Measurements from ENCODE around the gene REELD1. TPM values are rescaled to one million over a fixed set of nuclear protein-coding genes. Genes with fewer than 3 reads are reported as not detected.

Gene REELD1
- total RNA-seq, result under 1 TPM in 1 of 2 donors, not detected in 1; 0.15 TPM

GRCh38 chr4:146214238-146214637 is at the start of gene REELD1:
Gene REELD1 (plus strand): TSS chr4:146214538. CDS start chr4:146216953, 2,415 bp downstream.
- Mint-ChIP-seq H3K4me3 (no peak within 1 kb of the TSS), H3K9me3 (no peaks in the 10 kb centered on the region), H3K4me1 (no peaks in the 10 kb centered on the region), H3K36me3 (ENCODE audit: low read depth) (no peaks in the 10 kb centered on the region), H3K27ac (no peak within 1 kb of the TSS), H3K27me3 (no peaks in the 10 kb centered on the region)
- no peak for ATAC-seq (replicated peaks)

DNA sequence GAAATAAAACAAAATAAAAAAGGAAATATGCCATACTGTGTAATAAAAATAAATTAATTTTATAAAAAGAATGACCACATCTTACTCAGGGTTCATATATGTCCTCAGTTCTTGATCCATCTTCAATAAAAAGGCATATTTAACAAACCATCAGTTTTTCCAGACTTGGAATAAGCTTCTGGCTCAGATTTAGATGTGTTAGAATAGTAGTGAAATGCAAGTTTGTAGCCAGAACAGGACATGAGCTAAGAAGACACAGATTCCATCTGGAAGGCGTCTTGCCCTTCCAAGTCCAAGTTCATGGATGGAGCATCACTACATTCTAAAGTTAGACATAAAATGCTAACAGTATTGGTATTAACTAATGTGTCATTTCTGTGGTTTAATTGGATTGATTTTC is 49.1 kb upstream of the REELD1 start:
- no peak for ATAC-seq (replicated peaks)
- H3K9me3 Mint-ChIP-seq, result peaks cover 6% of the 10 kb centered on the region
- peaks cover 5% of the 10 kb centered on the region for H3K27me3 Mint-ChIP-seq
- H3K36me3 Mint-ChIP-seq (ENCODE audit: low read depth), result no peaks in the 10 kb centered on the region
- no peak overlapping the region for H3K27ac Mint-ChIP-seq
- no peak overlapping the region for H3K4me3 Mint-ChIP-seq
- peaks cover 4% of the 10 kb centered on the region for H3K4me1 Mint-ChIP-seq

DNA sequence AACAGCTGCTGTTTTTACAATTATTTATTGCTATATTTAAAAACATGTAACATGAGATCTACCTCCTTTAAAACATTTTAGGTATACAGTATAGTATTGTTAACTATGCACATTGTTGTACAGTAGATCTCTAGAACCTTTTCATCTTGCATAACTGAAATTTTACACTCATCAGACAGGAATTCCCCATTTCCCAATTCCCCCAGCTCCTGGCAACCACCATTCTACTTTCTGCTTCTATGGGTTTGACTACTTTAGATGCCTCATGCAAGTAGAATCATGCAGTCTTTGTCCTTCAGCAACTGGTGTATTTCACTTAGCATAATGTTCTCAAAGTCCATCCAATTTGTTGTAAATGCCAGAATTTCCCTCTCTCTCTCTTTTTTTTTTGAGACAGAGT is 48.5 kb upstream of the REELD1 start:
- Mint-ChIP-seq H3K27me3 (peaks cover 4% of the 10 kb centered on the region), H3K4me1 (peaks cover 4% of the 10 kb centered on the region), H3K4me3 (no peak overlapping the region), H3K27ac (no peak overlapping the region), H3K9me3 (peaks cover 4% of the 10 kb centered on the region), H3K36me3 (ENCODE audit: low read depth) (no peaks in the 10 kb centered on the region)
- peak; percentile 44 for ATAC-seq (replicated peaks)

DNA sequence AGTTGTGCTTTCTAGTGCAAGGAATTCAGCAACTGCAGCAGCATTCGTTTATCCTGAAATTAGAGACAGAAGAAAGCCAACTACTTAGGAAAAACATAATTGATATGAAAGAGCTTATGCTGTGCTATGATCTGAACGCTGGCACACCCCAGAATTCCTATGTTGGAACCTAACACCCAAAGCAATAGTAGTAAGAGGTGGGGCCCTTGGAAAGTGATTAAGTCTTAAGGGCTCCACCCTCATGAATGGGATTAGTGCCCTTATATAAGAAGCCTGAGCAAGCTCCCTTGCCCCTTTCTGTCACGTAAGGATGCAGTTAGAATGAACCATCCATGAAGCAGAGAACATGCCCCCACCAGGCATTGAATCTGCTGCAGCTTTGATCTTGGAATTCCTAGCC is 44.2 kb upstream of the REELD1 start:
- Mint-ChIP-seq H3K4me1 (no peaks in the 10 kb centered on the region), H3K9me3 (no peaks in the 10 kb centered on the region), H3K27ac (no peak overlapping the region), H3K36me3 (ENCODE audit: low read depth) (no peaks in the 10 kb centered on the region), H3K27me3 (no peaks in the 10 kb centered on the region), H3K4me3 (no peak overlapping the region)
- ATAC-seq (replicated peaks), result no peak

DNA sequence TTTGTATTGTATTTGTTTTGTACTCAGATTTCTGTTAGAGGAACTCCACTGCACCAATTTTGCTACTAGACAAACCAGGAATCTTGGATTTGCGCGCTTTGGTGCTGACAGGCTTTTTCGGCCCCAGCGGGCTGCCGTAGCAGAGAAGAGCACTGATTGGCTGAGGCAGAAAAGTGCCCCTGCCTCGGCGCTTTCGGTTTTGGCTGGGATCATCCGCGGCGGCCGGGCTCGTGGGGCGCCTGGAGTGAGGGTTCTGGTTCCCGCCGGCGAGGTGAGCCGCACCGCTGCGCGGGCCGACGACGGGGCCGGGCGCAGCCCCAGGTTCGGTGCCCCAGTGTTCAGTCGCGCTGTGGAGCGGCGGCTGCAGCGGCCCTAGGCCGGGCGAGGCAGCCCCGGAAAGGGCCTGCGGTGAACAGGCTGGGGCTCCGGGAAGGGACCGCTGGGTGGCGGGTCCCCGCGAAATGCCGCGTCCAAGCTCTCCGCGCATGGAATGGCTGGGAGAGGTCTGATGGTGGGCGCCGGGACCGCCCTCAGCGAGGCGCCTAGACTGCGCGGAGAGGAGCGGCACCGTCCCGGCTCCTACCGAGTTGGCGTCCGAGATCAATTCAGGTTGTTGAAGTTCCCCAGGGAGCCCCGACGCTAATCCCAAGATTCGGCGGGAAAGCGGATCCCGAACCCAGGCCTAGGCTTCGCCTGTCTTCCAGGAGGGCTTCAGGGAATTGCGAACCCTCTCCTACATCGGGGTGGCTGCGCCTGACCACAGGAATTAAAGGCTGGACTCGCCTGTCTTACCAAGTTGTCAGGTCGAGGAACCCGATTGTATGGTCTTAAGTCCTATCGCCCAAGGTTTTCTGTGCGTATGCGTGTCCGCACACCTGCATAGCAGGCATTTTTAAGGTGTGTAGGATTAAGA is 38.5 kb upstream of the REELD1 start, which contains the start of gene LSM6:
LSM6 (plus strand) TSS at position 178 of the 913 bp plus-strand sequence. CDS start 7,204 bp downstream, outside the sequence.
- H3K4me3 Mint-ChIP-seq, result peak within 1 kb of the TSS; percentile 90
- no peaks in the 10 kb centered on the region for H3K27me3 Mint-ChIP-seq
- H3K36me3 Mint-ChIP-seq (ENCODE audit: low read depth), result peaks cover 26% of the 10 kb centered on the region
- H3K4me1 Mint-ChIP-seq, result peaks cover 30% of the 10 kb centered on the region
- peak within 1 kb of the TSS; percentile 97 for H3K27ac Mint-ChIP-seq
- ATAC-seq (replicated peaks), result peak; percentile 95
- no peaks in the 10 kb centered on the region for H3K9me3 Mint-ChIP-seq

DNA sequence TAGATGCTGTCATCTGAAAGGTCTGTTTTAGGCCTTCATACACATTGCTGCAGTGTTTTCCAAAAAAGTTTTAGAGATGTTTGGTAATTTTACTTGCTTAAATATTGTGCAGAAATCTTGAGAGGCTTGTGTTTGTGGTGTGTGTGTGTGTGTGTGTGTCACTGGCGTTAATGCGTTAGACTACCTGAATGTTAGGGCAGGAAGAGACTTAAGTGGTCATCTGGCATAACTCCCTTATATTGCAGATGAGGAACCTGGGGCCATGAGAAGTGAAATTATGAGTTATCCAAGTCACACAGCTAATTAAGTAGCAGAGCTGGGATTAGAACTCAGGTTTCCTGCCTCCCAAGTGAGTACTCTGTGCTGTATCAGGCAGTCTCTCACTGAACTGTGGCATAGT is 37.4 kb upstream of the REELD1 start:
- Mint-ChIP-seq H3K4me1 (peaks cover 36% of the 10 kb centered on the region), H3K27me3 (no peaks in the 10 kb centered on the region), H3K9me3 (no peaks in the 10 kb centered on the region), H3K4me3 (peak overlapping the region; percentile 90), H3K27ac (peak overlapping the region; percentile 97), H3K36me3 (ENCODE audit: low read depth) (peaks cover 33% of the 10 kb centered on the region)
- no peak for ATAC-seq (replicated peaks)

GRCh38 chr4:146178126-146178525 is 36.2 kb upstream of the REELD1 start:
- Mint-ChIP-seq H3K27me3 (no peaks in the 10 kb centered on the region), H3K9me3 (no peaks in the 10 kb centered on the region), H3K4me3 (peak overlapping the region; percentile 90), H3K36me3 (ENCODE audit: low read depth) (peaks cover 41% of the 10 kb centered on the region), H3K4me1 (peaks cover 42% of the 10 kb centered on the region), H3K27ac (peak overlapping the region; percentile 85)
- no peak for ATAC-seq (replicated peaks)

GRCh38 chr4:146179784-146180370 is 34.5 kb upstream of the REELD1 start:
- peaks cover 57% of the 10 kb centered on the region for H3K36me3 Mint-ChIP-seq (ENCODE audit: low read depth)
- ATAC-seq (replicated peaks), result no peak
- H3K27me3 Mint-ChIP-seq, result no peaks in the 10 kb centered on the region
- H3K4me3 Mint-ChIP-seq, result peak overlapping the region; percentile 4
- H3K9me3 Mint-ChIP-seq, result no peaks in the 10 kb centered on the region
- H3K4me1 Mint-ChIP-seq, result peaks cover 42% of the 10 kb centered on the region
- H3K27ac Mint-ChIP-seq, result no peak overlapping the region

- Mint-ChIP-seq H3K9me3 (no peaks in the 10 kb centered on the region), H3K4me1 (peaks cover 37% of the 10 kb centered on the region), H3K27ac (no peak overlapping the region), H3K4me3 (no peak overlapping the region), H3K36me3 (ENCODE audit: low read depth) (peaks cover 83% of the 10 kb centered on the region), H3K27me3 (no peaks in the 10 kb centered on the region)
- ATAC-seq (replicated peaks), result peak; percentile 67
These were observed 31.9 kb upstream of the REELD1 start for GRCh38 chr4:146182443-146182842.

DNA sequence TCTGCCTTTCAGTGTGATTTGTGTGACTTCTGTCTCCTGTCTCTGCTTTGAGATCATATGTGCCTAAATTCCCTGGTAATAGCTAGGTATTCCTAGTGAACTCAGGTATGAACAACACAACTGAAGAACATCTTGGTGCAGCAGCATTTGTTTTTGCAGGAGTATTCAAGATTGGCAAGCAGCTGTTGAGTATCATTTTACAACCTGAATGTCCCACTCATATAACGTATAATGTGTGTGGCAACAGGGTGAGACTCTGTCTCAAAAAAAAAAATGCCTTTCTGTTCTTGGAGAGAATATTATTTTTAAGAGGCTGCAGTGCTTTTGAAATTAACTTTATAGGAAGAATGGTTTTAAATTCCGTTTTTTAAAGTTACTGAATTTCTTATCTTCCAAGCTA is 31.1 kb upstream of the REELD1 start:
- Mint-ChIP-seq H3K4me1 (peaks cover 33% of the 10 kb centered on the region), H3K27me3 (no peaks in the 10 kb centered on the region), H3K36me3 (ENCODE audit: low read depth) (peaks cover 86% of the 10 kb centered on the region), H3K4me3 (no peak overlapping the region), H3K27ac (no peak overlapping the region), H3K9me3 (no peaks in the 10 kb centered on the region)
- no peak for ATAC-seq (replicated peaks)

DNA sequence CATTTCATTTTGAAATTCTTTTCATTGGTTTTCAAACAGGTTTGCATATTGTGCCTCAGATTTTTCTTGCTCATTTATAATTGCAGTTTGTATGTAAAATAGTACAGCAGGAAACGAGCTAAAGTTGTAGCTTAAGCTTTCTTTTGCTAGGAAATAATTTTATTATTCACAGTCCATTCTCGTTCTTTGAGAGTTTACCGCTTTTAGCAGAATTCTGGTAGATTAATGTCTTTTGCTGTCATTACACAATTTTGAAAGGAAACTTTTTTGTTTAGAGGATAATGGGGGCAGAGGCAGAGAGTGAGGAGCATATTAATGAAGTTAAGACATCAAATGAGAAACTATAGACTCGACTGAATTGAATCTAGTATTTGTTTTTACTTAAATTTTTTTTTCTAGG is 28.3 kb upstream of the REELD1 start:
- Mint-ChIP-seq H3K4me3 (no peak overlapping the region), H3K27ac (peak overlapping the region; percentile 36), H3K9me3 (no peaks in the 10 kb centered on the region), H3K27me3 (no peaks in the 10 kb centered on the region), H3K4me1 (peaks cover 10% of the 10 kb centered on the region), H3K36me3 (ENCODE audit: low read depth) (peaks cover 90% of the 10 kb centered on the region)
- no peak for ATAC-seq (replicated peaks)

DNA sequence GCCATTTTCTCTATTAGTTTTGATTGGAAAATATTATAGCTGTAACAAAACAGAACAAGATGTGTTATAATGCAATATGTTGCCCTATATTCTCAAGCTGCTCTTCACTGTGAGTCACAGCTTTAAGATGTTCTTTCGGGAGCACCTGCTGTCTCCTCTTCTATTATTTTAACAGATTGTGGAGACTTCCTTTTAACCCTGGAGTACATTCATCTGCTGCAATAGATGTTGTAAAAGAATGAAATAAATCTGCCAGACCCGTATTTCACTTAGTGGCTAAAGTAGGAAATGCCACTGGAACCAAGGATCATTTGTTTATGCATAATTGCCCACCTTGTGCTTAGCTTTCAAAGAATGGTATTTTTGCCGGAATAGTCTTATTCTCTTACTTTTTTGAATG is 27.7 kb upstream of the REELD1 start:
- peaks cover 91% of the 10 kb centered on the region for H3K36me3 Mint-ChIP-seq (ENCODE audit: low read depth)
- H3K27me3 Mint-ChIP-seq, result no peaks in the 10 kb centered on the region
- no peak for ATAC-seq (replicated peaks)
- H3K4me1 Mint-ChIP-seq, result peaks cover 6% of the 10 kb centered on the region
- H3K9me3 Mint-ChIP-seq, result no peaks in the 10 kb centered on the region
- H3K27ac Mint-ChIP-seq, result no peak overlapping the region
- H3K4me3 Mint-ChIP-seq, result no peak overlapping the region

DNA sequence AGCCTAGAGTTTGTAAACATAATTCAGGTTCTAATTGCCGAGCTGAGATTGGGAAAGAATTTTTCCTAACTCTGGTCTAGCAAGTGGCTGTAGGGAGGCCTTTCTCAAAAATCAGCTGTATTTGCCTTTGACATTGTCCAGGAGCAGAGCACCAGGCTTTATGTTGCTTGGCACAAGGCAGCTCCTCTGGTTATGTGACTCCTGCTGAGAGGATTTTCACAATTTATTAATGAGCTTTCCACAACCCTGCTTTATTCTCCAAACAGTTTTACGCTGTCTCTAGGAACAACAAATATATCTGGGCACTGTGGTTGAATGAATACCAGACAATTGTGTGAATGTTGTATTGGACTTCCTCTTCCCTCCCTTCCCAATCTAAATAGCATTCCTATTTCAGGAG is 23.9 kb upstream of the REELD1 start:
- no peak overlapping the region for H3K27ac Mint-ChIP-seq
- no peaks in the 10 kb centered on the region for H3K9me3 Mint-ChIP-seq
- H3K36me3 Mint-ChIP-seq (ENCODE audit: low read depth), result peaks cover 72% of the 10 kb centered on the region
- no peak overlapping the region for H3K4me3 Mint-ChIP-seq
- no peaks in the 10 kb centered on the region for H3K27me3 Mint-ChIP-seq
- peaks cover 5% of the 10 kb centered on the region for H3K4me1 Mint-ChIP-seq
- no peak for ATAC-seq (replicated peaks)

- H3K9me3 Mint-ChIP-seq, result no peaks in the 10 kb centered on the region
These were observed 22.4 kb upstream of the REELD1 start for GRCh38 chr4:146191766-146192458.

More at GRCh38 chr4:146191766-146192458, 22.4 kb upstream of the REELD1 start:
- H3K4me3 Mint-ChIP-seq, result no peak overlapping the region
- no peaks in the 10 kb centered on the region for H3K27me3 Mint-ChIP-seq
- H3K27ac Mint-ChIP-seq, result no peak overlapping the region
- H3K36me3 Mint-ChIP-seq (ENCODE audit: low read depth), result peaks cover 57% of the 10 kb centered on the region
- H3K4me1 Mint-ChIP-seq, result peaks cover 9% of the 10 kb centered on the region
- ATAC-seq (replicated peaks), result no peak
